ENCODE data around the gene NAPB.

DNA sequence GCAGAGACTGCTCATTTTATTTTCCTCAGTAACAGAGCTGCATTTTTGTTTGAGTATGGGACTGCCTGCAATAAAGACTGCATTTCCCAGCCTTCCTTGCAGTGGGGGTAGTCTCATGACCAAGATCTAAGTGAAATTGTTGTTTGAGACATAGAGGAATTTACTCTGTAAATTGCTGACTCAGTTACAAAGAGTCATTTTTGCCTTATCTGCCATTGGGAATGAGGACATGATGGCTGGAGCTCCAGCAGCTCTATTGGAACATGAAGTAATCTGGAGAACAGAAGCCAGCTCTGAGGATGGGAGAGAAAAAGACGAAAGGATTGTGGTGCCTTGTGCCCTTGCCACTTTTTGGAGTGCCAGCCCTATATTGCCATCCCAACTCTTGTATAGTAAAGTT, 33.5 kb upstream of the NAPB start:
- TF ChIP-seq POLR2A (IDR thresholded peaks at IDR 0.05) (no peak), EP300 (IDR thresholded peaks at IDR 0.05; ENCODE audit: low read depth) (no peak), CTCF (IDR thresholded peaks at IDR 0.05) (no peak)

Measured in transverse colon (tissue), 3 donors.